Uterus (tissue), 4 donors: Measurements from ENCODE around the gene TSHB. TPM values are rescaled to one million over a fixed set of nuclear protein-coding genes. Genes with fewer than 3 reads are reported as not detected.

Experiments used
- DNase-seq, 2 donors: peaks; one replicate each; pipeline ENCODE4 v3.0.0-alpha.2; 2019 to 2020
- H3K27ac ChIP-seq, 2 donors: fragments of 200-600 bp; sonication (generic); 1 replicate in 1 of 2; 2 replicates in 1 of 2; pipeline ENCODE4 v1.5.1; 2016 to 2018
- H3K27me3 ChIP-seq, 2 donors: fragments of 200-600 bp; sonication (generic); one replicate each; pipeline ENCODE4 v1.5.1; 2018 to 2019; ENCODE audit warnings: control low read depth in 1 of 2
- H3K36me3 ChIP-seq, 2 donors: fragments of 200-600 bp; sonication (generic); one replicate each; pipeline ENCODE4 v1.5.1; 2019; ENCODE audit warnings: control low read depth in 1 of 2
- H3K4me1 ChIP-seq, 2 donors: fragments of 200-600 bp; sonication (generic); one replicate each; pipeline ENCODE4 v1.5.1; 2018 to 2019; ENCODE audit warnings: control low read depth in 1 of 2
- H3K4me3 ChIP-seq, 2 donors: fragments of 200-600 bp; sonication (generic); 1 replicate in 1 of 2; 2 replicates in 1 of 2; pipeline ENCODE4 v1.5.1; 2018 to 2019; ENCODE audit warnings: mild to moderate bottlenecking in 1 of 2
- H3K9me3 ChIP-seq, 2 donors: fragments of 200-600 bp; sonication (generic); one replicate each; pipeline ENCODE4 v1.5.1; 2019; ENCODE audit warnings: control low read depth in 1 of 2
- POLR2A ChIP-seq, 2 donors: fragments of 450-650 bp; IDR thresholded peaks; one replicate each; pipeline ENCODE4 v1.6.1; 2016; ENCODE audit warnings: antibody characterized with exemption in 2 of 2, mild to moderate bottlenecking in 1 of 2, moderate library complexity in 1 of 2
- intact Hi-C: fragments of 100-400 bp; cut with DNase I; formaldehyde crosslinking; loops from one replicate; pipeline ENCODE4 v1.15.1; 2023; ENCODE audit warnings: low total_unique reads
- total RNA-seq, 4 donors: library from RNA; depleted of rRNA in 3 of 4; stranded (reverse); fragments of >200 nt in 3 of 4; gene quantifications; one replicate each; pipeline versions ENCODE4 v1.1.0 to v1.2.4, GENCODE V29; 2014 to 2023
- TF ChIP-seq, protein P1 (sequence below), 4 experiments: fragments of 200-600 bp in 2 of 4; fragments of 450-650 bp in 2 of 4; sonication (generic) in 2 of 4; IDR thresholded peaks; one replicate each; pipeline ENCODE4 v1.5.1; 2016 to 2019; ENCODE audit warnings: antibody characterized with exemption in 4 of 4, mild to moderate bottlenecking in 2 of 4, moderate library complexity in 1 of 4
- donor health status: DM: yes; HTN: yes; CAD: no.

The TSHB gene
- total RNA-seq, 4 donors from 2014 or later, result not detected

DNA sequence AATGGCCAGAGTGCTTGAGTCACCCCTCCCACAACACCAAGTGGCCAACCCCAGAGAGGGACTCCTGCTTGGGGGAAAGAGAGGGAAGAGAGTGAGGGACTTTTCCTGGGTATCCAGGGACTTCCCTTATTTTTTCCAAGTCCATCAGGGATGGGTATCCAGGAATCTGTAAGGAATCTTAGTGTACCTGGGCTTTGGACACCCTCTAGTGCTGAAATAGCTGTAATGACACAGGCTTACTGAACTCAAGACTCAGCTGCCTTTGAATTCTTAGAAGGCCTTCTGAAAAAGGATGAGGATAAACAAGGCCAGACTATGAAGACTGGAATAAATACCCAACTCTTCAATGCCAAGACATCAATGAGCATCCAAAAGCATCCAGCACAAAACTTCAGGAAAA lies 12.0 kb downstream of the TSHB start:
- Histone ChIP-seq H3K27ac (no peak overlapping the region), H3K4me3 (no peak overlapping the region), H3K36me3 (no peaks in the 10 kb centered on the region), H3K4me1 (peaks cover 0 to 4% of the 10 kb centered on the region in 2 donors), H3K9me3 (no peaks in the 10 kb centered on the region), H3K27me3 (no peaks in the 10 kb centered on the region)
- no peak for DNase-seq
- intact Hi-C loops, result no loop called here
- no peak for TF ChIP-seq POLR2A (IDR thresholded peaks at IDR 0.05)
- TF ChIP-seq, protein P1, sequence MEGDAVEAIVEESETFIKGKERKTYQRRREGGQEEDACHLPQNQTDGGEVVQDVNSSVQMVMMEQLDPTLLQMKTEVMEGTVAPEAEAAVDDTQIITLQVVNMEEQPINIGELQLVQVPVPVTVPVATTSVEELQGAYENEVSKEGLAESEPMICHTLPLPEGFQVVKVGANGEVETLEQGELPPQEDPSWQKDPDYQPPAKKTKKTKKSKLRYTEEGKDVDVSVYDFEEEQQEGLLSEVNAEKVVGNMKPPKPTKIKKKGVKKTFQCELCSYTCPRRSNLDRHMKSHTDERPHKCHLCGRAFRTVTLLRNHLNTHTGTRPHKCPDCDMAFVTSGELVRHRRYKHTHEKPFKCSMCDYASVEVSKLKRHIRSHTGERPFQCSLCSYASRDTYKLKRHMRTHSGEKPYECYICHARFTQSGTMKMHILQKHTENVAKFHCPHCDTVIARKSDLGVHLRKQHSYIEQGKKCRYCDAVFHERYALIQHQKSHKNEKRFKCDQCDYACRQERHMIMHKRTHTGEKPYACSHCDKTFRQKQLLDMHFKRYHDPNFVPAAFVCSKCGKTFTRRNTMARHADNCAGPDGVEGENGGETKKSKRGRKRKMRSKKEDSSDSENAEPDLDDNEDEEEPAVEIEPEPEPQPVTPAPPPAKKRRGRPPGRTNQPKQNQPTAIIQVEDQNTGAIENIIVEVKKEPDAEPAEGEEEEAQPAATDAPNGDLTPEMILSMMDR (IDR thresholded peaks at IDR 0.05), result no peak

DNA sequence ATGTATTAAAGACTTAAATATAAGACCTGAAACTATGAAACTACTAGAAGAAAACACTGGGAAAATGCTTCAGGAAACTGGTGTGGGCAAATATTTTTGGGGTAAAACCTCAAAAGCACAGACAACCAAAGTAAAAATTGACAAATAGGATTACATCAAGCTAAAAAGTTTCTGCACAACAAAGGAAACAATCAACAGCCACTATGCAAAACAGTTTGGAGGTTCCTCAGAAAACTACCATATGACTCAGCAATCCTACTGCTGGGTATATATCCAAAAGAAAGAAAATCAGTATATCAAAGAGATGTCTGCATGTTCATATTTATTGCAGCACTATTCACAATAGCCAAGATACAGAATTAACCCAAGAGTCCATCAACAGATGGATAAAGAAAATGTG lies 17.1 kb downstream of the TSHB start:
- no peaks in the 10 kb centered on the region for H3K27me3 ChIP-seq
- H3K4me1 ChIP-seq, result no peaks in the 10 kb centered on the region
- intact Hi-C loops, result no loop called here
- no peak overlapping the region for H3K27ac ChIP-seq
- no peak overlapping the region for H3K4me3 ChIP-seq
- TF ChIP-seq, protein P1 (IDR thresholded peaks at IDR 0.05), result no peak
- no peak for TF ChIP-seq POLR2A (IDR thresholded peaks at IDR 0.05)
- H3K9me3 ChIP-seq, result no peaks in the 10 kb centered on the region
- H3K36me3 ChIP-seq, result no peaks in the 10 kb centered on the region
- DNase-seq, result no peak

DNA sequence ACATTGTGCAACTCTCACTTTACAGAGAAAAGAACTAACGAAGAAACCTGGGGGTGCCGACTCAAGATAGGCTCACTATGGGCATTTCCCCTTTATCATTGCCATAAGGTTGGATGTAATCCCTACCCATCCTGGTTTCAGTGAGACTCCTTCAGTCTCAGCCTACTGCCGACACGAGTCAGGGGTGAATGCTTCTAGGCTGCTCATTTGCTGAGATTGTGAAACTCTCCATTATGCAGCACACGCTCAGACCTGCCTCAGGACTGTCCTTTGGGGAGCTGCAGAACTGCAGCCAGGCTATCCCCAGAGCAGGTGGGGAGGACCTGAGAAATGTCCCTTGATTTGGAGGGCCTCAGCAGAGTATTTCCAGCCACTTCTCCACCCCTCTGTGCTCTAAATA lies 22.2 kb downstream of the TSHB start:
- Histone ChIP-seq H3K27ac (no peak overlapping the region), H3K4me3 (no peak overlapping the region), H3K9me3 (no peaks in the 10 kb centered on the region), H3K4me1 (no peaks in the 10 kb centered on the region), H3K27me3 (no peaks in the 10 kb centered on the region), H3K36me3 (no peaks in the 10 kb centered on the region)
- intact Hi-C loops, result no loop called here
- TF ChIP-seq POLR2A (IDR thresholded peaks at IDR 0.05), result no peak
- TF ChIP-seq, protein P1 (IDR thresholded peaks at IDR 0.05), result no peak
- DNase-seq, result no peak

DNA sequence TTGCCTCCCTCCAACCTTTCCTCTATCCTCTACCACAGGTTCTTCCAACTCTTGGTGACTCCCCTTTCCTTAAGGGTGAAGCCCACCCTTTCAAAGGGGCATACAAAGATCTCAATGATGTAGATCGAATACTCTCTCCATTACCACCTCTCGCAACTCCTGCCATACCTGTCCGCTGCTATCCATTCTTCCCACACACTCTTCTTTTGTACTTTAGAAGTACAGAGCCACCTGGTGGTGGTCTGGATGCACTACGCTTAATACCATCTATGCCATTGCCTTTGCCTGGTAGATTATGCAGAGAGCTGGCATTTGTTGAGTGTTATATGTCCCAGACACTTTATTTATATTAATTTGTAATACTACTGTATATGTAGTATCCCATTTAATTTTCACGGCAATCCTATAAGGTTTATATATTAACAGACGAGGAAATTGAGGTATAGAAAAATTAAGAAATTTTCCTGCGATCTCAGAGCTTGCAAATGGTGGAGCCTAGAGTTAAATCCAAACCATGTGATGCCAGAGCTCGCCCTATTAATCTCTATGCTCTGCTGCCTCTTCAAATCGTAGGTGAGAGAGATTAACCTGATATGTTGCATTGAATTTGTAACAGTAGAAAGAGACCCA lies 22.9 kb downstream of the TSHB start:
- Histone ChIP-seq H3K4me3 (no peak overlapping the region), H3K27ac (no peak overlapping the region), H3K4me1 (no peaks in the 10 kb centered on the region), H3K27me3 (no peaks in the 10 kb centered on the region), H3K9me3 (no peaks in the 10 kb centered on the region), H3K36me3 (no peaks in the 10 kb centered on the region)
- intact Hi-C loops, result no loop called here
- DNase-seq, result peak in 1 of 2 donors; percentile 43
- TF ChIP-seq POLR2A (IDR thresholded peaks at IDR 0.05), result no peak
- TF ChIP-seq, protein P1 (IDR thresholded peaks at IDR 0.05), result peak; percentile 52 to 74 (median 59)

DNA sequence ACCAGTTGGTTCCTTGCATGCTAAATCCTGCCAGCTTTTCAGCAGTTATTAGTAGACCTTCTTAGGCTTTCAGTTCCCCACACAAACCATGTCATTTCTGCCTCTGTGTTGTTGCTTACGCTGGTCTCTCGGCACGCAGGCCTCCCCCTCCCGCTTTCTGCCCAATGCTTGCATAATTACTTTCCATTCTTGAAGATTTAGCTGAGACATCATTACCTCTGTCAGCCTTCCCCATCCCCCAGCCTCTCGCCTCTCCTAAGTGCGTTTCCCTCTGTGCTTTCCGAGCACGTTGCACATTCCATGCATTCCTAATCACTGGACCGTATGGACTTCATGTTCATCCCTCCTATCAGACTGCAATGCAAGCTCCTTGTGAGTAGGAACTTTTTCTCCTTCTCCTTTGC lies 26.8 kb downstream of the TSHB start:
- intact Hi-C loops, result no loop called here
- peak overlapping the region in 1 of 2 donors; percentile 39 for H3K27ac ChIP-seq

More for the DNA sequence above, 26.8 kb downstream of the TSHB start:
- no peak overlapping the region for H3K4me3 ChIP-seq
- H3K36me3 ChIP-seq, result no peaks in the 10 kb centered on the region
- H3K4me1 ChIP-seq, result peaks cover 0 to 4% of the 10 kb centered on the region in 2 donors
- no peaks in the 10 kb centered on the region for H3K9me3 ChIP-seq
- DNase-seq, result peak; percentile 45 to 49
- H3K27me3 ChIP-seq, result no peaks in the 10 kb centered on the region
- TF ChIP-seq, protein P1 (IDR thresholded peaks at IDR 0.05), result no peak
- no peak for TF ChIP-seq POLR2A (IDR thresholded peaks at IDR 0.05)
